Ovary (tissue), 9 donors: ENCODE data around the gene PLEKHG2. TPM values are rescaled to one million over a fixed set of nuclear protein-coding genes. Genes with fewer than 3 reads are reported as not detected.

Experiments used
- DNase-seq, 5 donors: peaks; one replicate each; pipeline ENCODE4 v3.0.0-alpha.2; 2019 to 2020
- H3K27ac ChIP-seq, 2 donors: fragments of 200-600 bp; one replicate each; pipeline versions ENCODE4 v1.5.1 to v1.8.0; 2019 to 2022
- H3K27me3 ChIP-seq: fragments of 200-600 bp; one replicate; pipeline ENCODE4 v1.8.0; 2022
- H3K36me3 ChIP-seq: fragments of 200-600 bp; sonication (generic); one replicate; pipeline ENCODE4 v1.5.1; 2019
- H3K4me1 ChIP-seq: one replicate; pipeline ENCODE4 v1.8.1; 2013; ENCODE audit warnings: mild to moderate bottlenecking, moderate library complexity; ENCODE audit not compliant: insufficient read depth
- H3K4me3 ChIP-seq: fragments of 200-600 bp; sonication (generic); one replicate; pipeline ENCODE4 v1.5.1; 2017
- H3K9me3 ChIP-seq, 2 donors: fragments of 200-600 bp in 1 of 2; sonication (generic) in 1 of 2; one replicate each; pipeline versions ENCODE4 v1.5.1 to v1.8.1; 2013 to 2019; ENCODE audit warnings: mild to moderate bottlenecking in 1 of 2, moderate library complexity in 1 of 2
- CTCF ChIP-seq, 3 donors: fragments of 450-650 bp in 2 of 3; fragments of 200-600 bp in 1 of 3; IDR thresholded peaks; one replicate each; pipeline versions ENCODE4 v1.5.1 to v1.8.0; 2016 to 2022; ENCODE audit warnings: antibody characterized with exemption in 3 of 3, mild to moderate bottlenecking in 1 of 3
- EP300 ChIP-seq: sonication (generic); formaldehyde crosslinking; IDR thresholded peaks from one replicate; pipeline ENCODE4 v1.6.1; 2017; ENCODE audit warnings: antibody characterized with exemption
- POLR2A ChIP-seq: fragments of 450-650 bp; IDR thresholded peaks from one replicate; pipeline ENCODE4 v1.6.1; 2017; ENCODE audit warnings: antibody characterized with exemption, mild to moderate bottlenecking, moderate library complexity
- WGBS, 3 donors: extraction: QIAGEN DNeasy Blood & Tissue Kit in 1 of 3; methylation state at CpG; one replicate each; pipeline versions ENCODE4 v1.1.5 to v1.1.7; 2013 to 2017; 5-methylcytosine and 5-hydroxymethylcytosine counted together
- intact Hi-C, 4 donors: fragments of 100-400 bp; cut with DNase I; formaldehyde crosslinking; loops; one replicate each; pipeline versions ENCODE4 v1.11.0 to v1.15.1; 2022 to 2023
- polyA plus RNA-seq, 2 donors: library from polyadenylated mRNA; stranded (reverse); fragments of 200-250 nt in 1 of 2; fragments of 350-450 nt in 1 of 2; fragmentation: Illumina TruSeq in 1 of 2; extraction: RNeasy Lipid Tissue Mini Kit (QIAGEN cat#74804) in 1 of 2; gene quantifications; one replicate each; pipeline ENCODE4 v1.2.3, GENCODE V29; 2013 to 2014
- total RNA-seq, 7 donors: library from RNA; depleted of rRNA in 2 of 7; stranded (reverse); fragments of >200 nt in 2 of 7; fragmentation: NEBNext Ultra II Directional in 3 of 7; extraction: Animal tissue kit (Norgen Biotek cat#: 25700) in 3 of 7; gene quantifications; one replicate each; pipeline versions ENCODE4 v1.1.0 to v1.2.4, GENCODE V29; 2016 to 2023
- donor health status: DM: no; HTN: no; CAD: no; lungs with moderate emphysema.
- donor health status: DM: no; HTN: no; CAD: no.
- donor health status: Bipolar disorder and iron deficiency.
- donor health status: DM: yes; HTN: yes; CAD: no.
- donor health status: DM: no; HTN: no; CAD: no.
- donor health status: DM: yes; HTN: yes; CAD: no.

The PLEKHG2 gene
- total and polyA plus RNA-seq, 9 donors = 8.6 to 68.0 (median 26.6) TPM

GRCh38 chr19:39365531-39365930, 46.9 kb upstream of the PLEKHG2 start:
- DNase-seq = no peak
- no peak for TF ChIP-seq CTCF (IDR thresholded peaks at IDR 0.05)
- no peak for TF ChIP-seq POLR2A
- no peak for TF ChIP-seq EP300
- Histone ChIP-seq H3K27me3 (no peaks in the 10 kb centered on the region), H3K9me3 (no peaks in the 10 kb centered on the region), H3K4me3 (no peak overlapping the region), H3K36me3 (no peaks in the 10 kb centered on the region), H3K27ac (no peak overlapping the region), H3K4me1 (peaks cover 5% of the 10 kb centered on the region)
- WGBS, 3 donors = 95 to 100% (median 96%) methylated on average over 1 of the region's 1 CpG
- intact Hi-C loops = no loop called here

GRCh38 chr19:39369200-39369599, 43.3 kb upstream of the PLEKHG2 start:
- WGBS, 3 donors = 68 to 82% (median 77%) methylated on average over 2 of the region's 2 CpGs
- Histone ChIP-seq H3K36me3 (no peaks in the 10 kb centered on the region), H3K27ac (no peak overlapping the region), H3K27me3 (no peaks in the 10 kb centered on the region), H3K4me1 (peaks cover 12% of the 10 kb centered on the region), H3K4me3 (no peak overlapping the region), H3K9me3 (no peaks in the 10 kb centered on the region)
- TF ChIP-seq EP300 = no peak
- no peak for DNase-seq
- intact Hi-C loops = no loop called here

- intact Hi-C loops = no loop called here
- 89 to 95% (median 89%) methylated on average over 5 of the region's 5 CpGs for WGBS, 3 donors
- Histone ChIP-seq H3K36me3 (no peaks in the 10 kb centered on the region), H3K4me3 (no peak overlapping the region), H3K9me3 (no peaks in the 10 kb centered on the region), H3K4me1 (peaks cover 12% of the 10 kb centered on the region), H3K27ac (no peak overlapping the region), H3K27me3 (no peaks in the 10 kb centered on the region)
- DNase-seq = no peak
- TF ChIP-seq EP300 = no peak
- no peak for TF ChIP-seq POLR2A
- no peak for TF ChIP-seq CTCF (IDR thresholded peaks at IDR 0.05)
Observed at GRCh38 chr19:39370735-39371134, 41.7 kb upstream of the PLEKHG2 start.

- WGBS, 3 donors = 5 to 13% (median 6%) methylated on average over 8 of the region's 8 CpGs
- Histone ChIP-seq H3K27me3 (no peaks in the 10 kb centered on the region), H3K4me1 (peaks cover 12% of the 10 kb centered on the region), H3K4me3 (no peak overlapping the region), H3K9me3 (no peaks in the 10 kb centered on the region), H3K27ac (peak overlapping the region; percentile 46 to 86), H3K36me3 (no peaks in the 10 kb centered on the region)
- peak; percentile 87 to 92 (median 91) for DNase-seq
- intact Hi-C loops = no loop called here
- TF ChIP-seq EP300 (no peak), CTCF (IDR thresholded peaks at IDR 0.05) (no peak), POLR2A (peak; percentile 21)
Observed at GRCh38 chr19:39372047-39372802, 40.2 kb upstream of the PLEKHG2 start.

- no peaks in the 10 kb centered on the region for H3K9me3 ChIP-seq
- peaks cover 12% of the 10 kb centered on the region for H3K4me1 ChIP-seq
- H3K27me3 ChIP-seq = no peaks in the 10 kb centered on the region
- peak overlapping the region; percentile 46 to 86 for H3K27ac ChIP-seq
- TF ChIP-seq POLR2A (no peak), EP300 (no peak), CTCF (IDR thresholded peaks at IDR 0.05) (no peak)
- intact Hi-C loops = no loop called here
- WGBS, 3 donors = 17 to 31% (median 30%) methylated on average over 2 of the region's 2 CpGs
- no peak for DNase-seq
- H3K36me3 ChIP-seq = no peaks in the 10 kb centered on the region
- H3K4me3 ChIP-seq = no peak overlapping the region
Observed at GRCh38 chr19:39372941-39373340, 39.5 kb upstream of the PLEKHG2 start.
